Ishikawa (cell line): ENCODE data around the gene CEP250.

Source experiments
- CEBPB ChIP-seq: IDR thresholded peaks from 2 replicates; pipeline ENCODE4 v1.6.1; 2012
- CREB1 ChIP-seq: IDR thresholded peaks from 2 replicates; pipeline ENCODE4 v1.6.1; 2012; ENCODE audit warnings: low read depth
- EGR1 ChIP-seq: IDR thresholded peaks from 2 replicates; pipeline ENCODE4 v1.6.1; 2012
- EP300 ChIP-seq: IDR thresholded peaks from 2 replicates; pipeline ENCODE4 v1.6.1; 2012; ENCODE audit warnings: borderline replicate concordance
- FOXM1 ChIP-seq: IDR thresholded peaks from 2 replicates; pipeline ENCODE4 v1.6.1; 2012; ENCODE audit warnings: low read depth, borderline replicate concordance
- MAX ChIP-seq: IDR thresholded peaks from 2 replicates; pipeline ENCODE4 v1.6.1; 2012
- NFIC ChIP-seq: IDR thresholded peaks from 2 replicates; pipeline ENCODE4 v1.6.1; 2012
- RAD21 ChIP-seq: IDR thresholded peaks from 2 replicates; pipeline ENCODE4 v1.6.1; 2012; ENCODE audit warnings: low read depth
- REST ChIP-seq: IDR thresholded peaks from 2 replicates; pipeline ENCODE4 v1.6.1; 2012; ENCODE audit warnings: low read depth, mild to moderate bottlenecking
- TAF1 ChIP-seq: IDR thresholded peaks from 2 replicates; pipeline ENCODE4 v1.6.1; 2012; ENCODE audit warnings: low read depth, mild to moderate bottlenecking
- TCF12 ChIP-seq: IDR thresholded peaks from 2 replicates; pipeline ENCODE4 v1.6.1; 2012; ENCODE audit warnings: low read depth
- TEAD4 ChIP-seq: IDR thresholded peaks from 2 replicates; pipeline ENCODE4 v1.6.1; 2012
- USF1 ChIP-seq: IDR thresholded peaks from 2 replicates; pipeline ENCODE4 v1.6.1; 2012
- YY1 ChIP-seq: IDR thresholded peaks from 2 replicates; pipeline ENCODE4 v1.6.1; 2012; ENCODE audit warnings: low read depth
- ZBTB7A ChIP-seq: IDR thresholded peaks from 2 replicates; pipeline ENCODE4 v1.6.1; 2012; ENCODE audit warnings: low read depth

Gene CEP250

GRCh38 chr20:35434085-35435005, 21.1 kb upstream of the CEP250 start:
- TF ChIP-seq TEAD4 (no peak), CEBPB (no peak), EGR1 (no peak), USF1 (no peak), TAF1 (no peak), ZBTB7A (no peak)

- TF ChIP-seq FOXM1 (no peak), TEAD4 (no peak), USF1 (no peak), TCF12 (no peak), TAF1 (no peak), EGR1 (no peak), CEBPB (no peak), EP300 (no peak), ZBTB7A (no peak), RAD21 (no peak)
Observed at GRCh38 chr20:35436177-35436573, 19.2 kb upstream of the CEP250 start.

GRCh38 chr20:35437599-35437998, 17.8 kb upstream of the CEP250 start:
- no peak for TF ChIP-seq EP300

- TF ChIP-seq CEBPB (no peak), USF1 (no peak), CREB1 (no peak), ZBTB7A (no peak), NFIC (no peak), TAF1 (no peak), TCF12 (no peak), YY1 (no peak), MAX (no peak), TEAD4 (no peak), RAD21 (no peak)
Observed at GRCh38 chr20:35443003-35443402, 12.4 kb upstream of the CEP250 start.

GRCh38 chr20:35444226-35444625, 11.2 kb upstream of the CEP250 start:
- TF ChIP-seq FOXM1: no peak
- no peak for TF ChIP-seq CEBPB

GRCh38 chr20:35446356-35447078, 8.9 kb upstream of the CEP250 start:
- TF ChIP-seq FOXM1: no peak
- no peak for TF ChIP-seq CEBPB
- TF ChIP-seq USF1: no peak
- no peak for TF ChIP-seq TAF1
- no peak for TF ChIP-seq MAX
- no peak for TF ChIP-seq NFIC
- no peak for TF ChIP-seq ZBTB7A
- TF ChIP-seq TCF12: no peak
- no peak for TF ChIP-seq YY1
- TF ChIP-seq EP300: no peak
- TF ChIP-seq EGR1: no peak
- no peak for TF ChIP-seq REST
- no peak for TF ChIP-seq RAD21
